ENCODE measurements around the gene TXN2.
"Not testable (repeated sequence)": the region's sequence is repeated elsewhere in the genome, so short reads cannot be mapped to it uniquely, and the experiment has no call there.

TXN2 gene

GRCh38 chr22:36481393-36482168 is at the start of gene TXN2:
Gene TXN2, minus strand, starts transcription at chr22:36481640. Its CDS starts 803 bp downstream, at chr22:36480837.
- DNase-seq, result peak; percentile 91

GRCh38 chr22:36528795-36529751 is 47.6 kb upstream of the TXN2 start, which contains the start of gene EIF3D:
Gene EIF3D, minus strand, starts transcription at chr22:36529166. Its CDS starts 3,045 bp downstream, at chr22:36526121.
- peak; percentile 98 for DNase-seq

- no peak for DNase-seq
Observed at GRCh38 chr22:36528341-36528740, 46.9 kb upstream of the TXN2 start.

- DNase-seq, result no peak
Observed at GRCh38 chr22:36522662-36523061, 41.2 kb upstream of the TXN2 start.

GRCh38 chr22:36520423-36520822 is 39.0 kb upstream of the TXN2 start:
- DNase-seq, result no peak

GRCh38 chr22:36519906-36520305 is 38.5 kb upstream of the TXN2 start:
- not testable (repeated sequence) for DNase-seq

GRCh38 chr22:36514766-36515165 is 33.3 kb upstream of the TXN2 start:
- DNase-seq, result no peak

- DNase-seq, result no peak
Observed at GRCh38 chr22:36512991-36513390, 31.6 kb upstream of the TXN2 start.

- no peak for DNase-seq
Observed at GRCh38 chr22:36512333-36512732, 30.9 kb upstream of the TXN2 start.

- DNase-seq, result no peak
Observed at GRCh38 chr22:36510966-36511881, 29.8 kb upstream of the TXN2 start.

- no peak for DNase-seq
Observed at GRCh38 chr22:36510384-36510783, 28.9 kb upstream of the TXN2 start.

GRCh38 chr22:36507518-36508010 is 26.1 kb upstream of the TXN2 start:
- DNase-seq, result no peak

GRCh38 chr22:36506637-36507517 is 25.4 kb upstream of the TXN2 start, which contains the start of gene FOXRED2:
Gene FOXRED2, minus strand, starts transcription at chr22:36507040. Its CDS starts 618 bp downstream, at chr22:36506422.
- peak; percentile 82 for DNase-seq

GRCh38 chr22:36505998-36506635 is 24.7 kb upstream of the TXN2 start:
- DNase-seq, result no peak

- DNase-seq, result no peak
Observed at GRCh38 chr22:36497910-36498665, 16.6 kb upstream of the TXN2 start.

GRCh38 chr22:36493690-36494110 is 12.3 kb upstream of the TXN2 start:
- DNase-seq, result no peak

GRCh38 chr22:36492109-36492508 is 10.7 kb upstream of the TXN2 start:
- DNase-seq, result no peak

GRCh38 chr22:36491155-36491554 is 9.7 kb upstream of the TXN2 start:
- DNase-seq, result no peak

GRCh38 chr22:36486619-36487384 is 5.4 kb upstream of the TXN2 start:
- peak; percentile 32 for DNase-seq

All from T1000 (cell line).